SK-N-SH treated with all-trans-retinoic acid at 6 μM for 48 hours (cell line): ENCODE results near the gene PJA1.

Experiments
- ATAC-seq: fragments of 200-7000 bp; cut with Tn5 transposase; 3 replicates; pipeline ENCODE4 v1.9.1; 2020; ENCODE audit warnings: mild to moderate bottlenecking, moderate library complexity
- ARNTL ChIP-seq: fragments of 450-650 bp; formaldehyde crosslinking; IDR thresholded peaks from 2 replicates; pipeline ENCODE4 v1.5.0; 2020; ENCODE audit warnings: low read depth, mild to moderate bottlenecking, moderate library complexity, borderline replicate concordance
- BACH2 ChIP-seq: fragments of 250-450 bp; sonication (Bioruptor Pico); IDR thresholded peaks from 2 replicates; pipeline ENCODE4 v1.9.0; 2021; ENCODE audit warnings: mild to moderate bottlenecking, borderline replicate concordance
- CSDC2 ChIP-seq: fragments of 250-450 bp; sonication (Bioruptor Pico); IDR thresholded peaks from 2 replicates; pipeline ENCODE4 v1.5.0; 2020; ENCODE audit warnings: mild to moderate bottlenecking, moderate library complexity
- ESRRG ChIP-seq: fragments of 250-450 bp; sonication (Bioruptor Pico); IDR thresholded peaks from 2 replicates; pipeline ENCODE4 v1.6.1; 2021; ENCODE audit warnings: mild to moderate bottlenecking
- ISL1 ChIP-seq: fragments of 250-450 bp; sonication (Bioruptor Pico); IDR thresholded peaks from 2 replicates; pipeline ENCODE4 v2.1.2; 2022; ENCODE audit warnings: mild to moderate bottlenecking, moderate library complexity
- OSR1 ChIP-seq: fragments of 250-450 bp; sonication (Bioruptor Pico); IDR thresholded peaks from 2 replicates; pipeline ENCODE4 v1.8.0; 2022; ENCODE audit warnings: moderate library complexity, mild to moderate bottlenecking, inconsistent platforms
- PPARA ChIP-seq: fragments of 250-450 bp; sonication (Bioruptor Pico); IDR thresholded peaks from 2 replicates; pipeline ENCODE4 v1.5.0; 2020; ENCODE audit warnings: mild to moderate bottlenecking, borderline replicate concordance
- RARB ChIP-seq: fragments of 250-450 bp; sonication (Bioruptor Pico); IDR thresholded peaks from 2 replicates; pipeline ENCODE4 v1.8.0; 2021; ENCODE audit warnings: mild to moderate bottlenecking, moderate library complexity
- SNAI2 ChIP-seq: fragments of 250-450 bp; sonication (Bioruptor Pico); IDR thresholded peaks from 2 replicates; pipeline ENCODE4 v1.5.0; 2020; ENCODE audit warnings: mild to moderate bottlenecking, moderate library complexity
- TCF4 ChIP-seq: fragments of 250-450 bp; sonication (Bioruptor Pico); IDR thresholded peaks from 2 replicates; pipeline ENCODE4 v1.8.0; 2021; ENCODE audit warnings: mild to moderate bottlenecking, moderate library complexity, borderline replicate concordance
- TOX ChIP-seq: fragments of 250-450 bp; sonication (Bioruptor Pico); IDR thresholded peaks from 2 replicates; pipeline ENCODE4 v1.8.0; 2021; ENCODE audit warnings: mild to moderate bottlenecking, moderate library complexity, borderline replicate concordance
- ZC3H10 ChIP-seq: fragments of 250-450 bp; sonication (Bioruptor Pico); IDR thresholded peaks from 2 replicates; pipeline ENCODE4 v1.5.1; 2021; ENCODE audit warnings: mild to moderate bottlenecking, moderate library complexity
- ZFP3 ChIP-seq: fragments of 250-450 bp; sonication (Bioruptor Pico); IDR thresholded peaks from 2 replicates; pipeline ENCODE4 v1.5.0; 2020; ENCODE audit warnings: mild to moderate bottlenecking, moderate library complexity
- ZFP30 ChIP-seq: fragments of 450-650 bp; formaldehyde crosslinking; IDR thresholded peaks from 2 replicates; pipeline ENCODE4 v1.5.0; 2022; ENCODE audit warnings: mild to moderate bottlenecking, moderate library complexity
- ZNF565 ChIP-seq: fragments of 450-650 bp; formaldehyde crosslinking; conservative IDR thresholded peaks from 2 replicates; pipeline ENCODE4 v1.5.0; 2020; ENCODE audit warnings: low read depth, mild to moderate bottlenecking, moderate library complexity
- ZNF70 ChIP-seq: fragments of 450-650 bp; formaldehyde crosslinking; IDR thresholded peaks from 2 replicates; pipeline ENCODE4 v1.5.0; 2020; ENCODE audit warnings: mild to moderate bottlenecking, moderate library complexity
- ZNF8 ChIP-seq: fragments of 450-650 bp; formaldehyde crosslinking; IDR thresholded peaks from 2 replicates; pipeline ENCODE4 v1.5.0; 2020; ENCODE audit warnings: mild to moderate bottlenecking, moderate library complexity
- TF ChIP-seq, protein P1 (sequence below): fragments of 250-450 bp; sonication (Bioruptor Pico); IDR thresholded peaks from 2 replicates; pipeline ENCODE4 v1.5.1; 2020; ENCODE audit warnings: low read depth, mild to moderate bottlenecking, moderate library complexity
- TF ChIP-seq, protein P2 (sequence below): fragments of 250-450 bp; sonication (Bioruptor Pico); IDR thresholded peaks from 2 replicates; pipeline ENCODE4 v1.8.0; 2020; ENCODE audit warnings: mild to moderate bottlenecking, moderate library complexity, borderline replicate concordance
- TF ChIP-seq, protein P3 (sequence below): fragments of 250-450 bp; sonication (Bioruptor Pico); IDR thresholded peaks from 2 replicates; pipeline ENCODE4 v1.8.0; 2021; ENCODE audit warnings: low read depth, mild to moderate bottlenecking, moderate library complexity, borderline replicate concordance
- TF ChIP-seq, protein P4 (sequence below): fragments of 250-450 bp; sonication (Bioruptor Pico); IDR thresholded peaks from 2 replicates; pipeline ENCODE4 v1.5.0; 2020; ENCODE audit warnings: mild to moderate bottlenecking, moderate library complexity

The PJA1 gene

DNA sequence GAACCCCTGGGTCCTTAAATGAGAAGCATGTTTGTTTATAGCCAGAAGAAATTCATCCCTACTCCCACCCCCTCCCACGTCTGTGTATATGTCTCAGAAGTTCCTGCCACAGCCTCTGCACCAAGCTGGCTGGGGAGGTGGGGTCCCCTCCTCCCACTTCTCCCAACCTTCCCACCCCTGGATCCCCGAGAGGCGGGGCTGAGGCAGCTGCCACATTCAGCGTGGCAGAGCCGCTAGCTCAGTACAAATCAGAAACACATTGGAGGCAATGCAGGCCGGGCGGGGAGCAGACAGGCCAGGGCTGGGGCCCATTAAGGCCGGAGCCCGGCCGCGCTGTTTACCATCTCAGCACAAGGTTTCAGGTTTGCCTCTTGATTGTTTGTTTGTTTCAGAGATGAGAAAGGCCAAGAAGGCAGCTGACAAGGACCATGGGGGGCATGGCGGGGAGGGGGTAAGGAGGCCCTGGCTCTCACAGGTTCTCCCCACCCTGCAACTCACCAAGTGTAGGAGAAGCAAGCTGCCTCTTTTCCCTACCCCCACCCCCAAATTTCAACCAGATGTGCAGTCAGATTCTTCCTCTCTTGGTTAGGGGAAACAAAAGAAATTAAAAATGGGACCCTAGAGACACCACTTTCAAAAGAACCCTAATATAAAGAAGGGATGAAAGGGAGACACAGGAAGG is 22.3 kb downstream of the PJA1 start (continued):
- no peak for TF ChIP-seq PPARA (CRISPR knock-in tag)

DNA sequence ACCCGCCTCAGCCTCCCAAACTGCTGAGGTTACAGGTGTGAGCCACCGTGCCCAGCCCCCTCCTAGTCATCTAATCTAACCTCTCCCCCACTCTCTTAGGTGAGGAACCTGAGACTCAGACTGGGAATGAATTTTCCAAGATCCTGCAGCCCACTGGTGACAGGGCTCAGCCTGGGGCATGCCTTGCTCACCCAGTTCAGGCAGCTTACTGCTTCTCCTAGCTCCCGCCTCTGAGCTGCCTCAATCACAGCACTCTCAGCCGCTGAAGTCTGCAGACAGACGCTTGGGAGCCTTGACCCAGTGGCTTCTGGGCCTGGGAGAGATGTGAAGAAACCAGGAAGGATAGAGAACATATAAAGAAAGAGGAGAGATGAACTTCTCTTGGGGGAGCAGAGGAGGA is 24.4 kb downstream of the PJA1 start:
- no peak for TF ChIP-seq ZFP30 (CRISPR knock-in tag)
- TF ChIP-seq, protein P1, sequence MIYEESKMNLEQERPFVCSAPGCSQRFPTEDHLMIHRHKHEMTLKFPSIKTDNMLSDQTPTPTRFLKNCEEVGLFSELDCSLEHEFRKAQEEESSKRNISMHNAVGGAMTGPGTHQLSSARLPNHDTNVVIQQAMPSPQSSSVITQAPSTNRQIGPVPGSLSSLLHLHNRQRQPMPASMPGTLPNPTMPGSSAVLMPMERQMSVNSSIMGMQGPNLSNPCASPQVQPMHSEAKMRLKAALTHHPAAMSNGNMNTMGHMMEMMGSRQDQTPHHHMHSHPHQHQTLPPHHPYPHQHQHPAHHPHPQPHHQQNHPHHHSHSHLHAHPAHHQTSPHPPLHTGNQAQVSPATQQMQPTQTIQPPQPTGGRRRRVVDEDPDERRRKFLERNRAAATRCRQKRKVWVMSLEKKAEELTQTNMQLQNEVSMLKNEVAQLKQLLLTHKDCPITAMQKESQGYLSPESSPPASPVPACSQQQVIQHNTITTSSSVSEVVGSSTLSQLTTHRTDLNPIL = no peak
- TF ChIP-seq, protein P2, sequence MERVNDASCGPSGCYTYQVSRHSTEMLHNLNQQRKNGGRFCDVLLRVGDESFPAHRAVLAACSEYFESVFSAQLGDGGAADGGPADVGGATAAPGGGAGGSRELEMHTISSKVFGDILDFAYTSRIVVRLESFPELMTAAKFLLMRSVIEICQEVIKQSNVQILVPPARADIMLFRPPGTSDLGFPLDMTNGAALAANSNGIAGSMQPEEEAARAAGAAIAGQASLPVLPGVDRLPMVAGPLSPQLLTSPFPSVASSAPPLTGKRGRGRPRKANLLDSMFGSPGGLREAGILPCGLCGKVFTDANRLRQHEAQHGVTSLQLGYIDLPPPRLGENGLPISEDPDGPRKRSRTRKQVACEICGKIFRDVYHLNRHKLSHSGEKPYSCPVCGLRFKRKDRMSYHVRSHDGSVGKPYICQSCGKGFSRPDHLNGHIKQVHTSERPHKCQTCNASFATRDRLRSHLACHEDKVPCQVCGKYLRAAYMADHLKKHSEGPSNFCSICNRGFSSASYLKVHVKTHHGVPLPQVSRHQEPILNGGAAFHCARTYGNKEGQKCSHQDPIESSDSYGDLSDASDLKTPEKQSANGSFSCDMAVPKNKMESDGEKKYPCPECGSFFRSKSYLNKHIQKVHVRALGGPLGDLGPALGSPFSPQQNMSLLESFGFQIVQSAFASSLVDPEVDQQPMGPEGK (CRISPR knock-in tag) = no peak
- TF ChIP-seq ARNTL (CRISPR knock-in tag) = no peak
- TF ChIP-seq ZNF565 (CRISPR knock-in tag) = no peak
- no peak for TF ChIP-seq TOX (CRISPR knock-in tag)
- no peak for TF ChIP-seq BACH2 (CRISPR knock-in tag)
- no peak for TF ChIP-seq ZC3H10
- no peak for TF ChIP-seq ZNF70 (CRISPR knock-in tag)
- TF ChIP-seq TCF4 = no peak
- no peak for TF ChIP-seq RARB (CRISPR knock-in tag)
- TF ChIP-seq, protein P3, sequence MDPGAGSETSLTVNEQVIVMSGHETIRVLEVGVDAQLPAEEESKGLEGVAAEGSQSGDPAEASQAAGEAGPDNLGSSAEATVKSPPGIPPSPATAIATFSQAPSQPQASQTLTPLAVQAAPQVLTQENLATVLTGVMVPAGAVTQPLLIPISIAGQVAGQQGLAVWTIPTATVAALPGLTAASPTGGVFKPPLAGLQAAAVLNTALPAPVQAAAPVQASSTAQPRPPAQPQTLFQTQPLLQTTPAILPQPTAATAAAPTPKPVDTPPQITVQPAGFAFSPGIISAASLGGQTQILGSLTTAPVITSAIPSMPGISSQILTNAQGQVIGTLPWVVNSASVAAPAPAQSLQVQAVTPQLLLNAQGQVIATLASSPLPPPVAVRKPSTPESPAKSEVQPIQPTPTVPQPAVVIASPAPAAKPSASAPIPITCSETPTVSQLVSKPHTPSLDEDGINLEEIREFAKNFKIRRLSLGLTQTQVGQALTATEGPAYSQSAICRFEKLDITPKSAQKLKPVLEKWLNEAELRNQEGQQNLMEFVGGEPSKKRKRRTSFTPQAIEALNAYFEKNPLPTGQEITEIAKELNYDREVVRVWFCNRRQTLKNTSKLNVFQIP = no peak
- TF ChIP-seq, protein P4, sequence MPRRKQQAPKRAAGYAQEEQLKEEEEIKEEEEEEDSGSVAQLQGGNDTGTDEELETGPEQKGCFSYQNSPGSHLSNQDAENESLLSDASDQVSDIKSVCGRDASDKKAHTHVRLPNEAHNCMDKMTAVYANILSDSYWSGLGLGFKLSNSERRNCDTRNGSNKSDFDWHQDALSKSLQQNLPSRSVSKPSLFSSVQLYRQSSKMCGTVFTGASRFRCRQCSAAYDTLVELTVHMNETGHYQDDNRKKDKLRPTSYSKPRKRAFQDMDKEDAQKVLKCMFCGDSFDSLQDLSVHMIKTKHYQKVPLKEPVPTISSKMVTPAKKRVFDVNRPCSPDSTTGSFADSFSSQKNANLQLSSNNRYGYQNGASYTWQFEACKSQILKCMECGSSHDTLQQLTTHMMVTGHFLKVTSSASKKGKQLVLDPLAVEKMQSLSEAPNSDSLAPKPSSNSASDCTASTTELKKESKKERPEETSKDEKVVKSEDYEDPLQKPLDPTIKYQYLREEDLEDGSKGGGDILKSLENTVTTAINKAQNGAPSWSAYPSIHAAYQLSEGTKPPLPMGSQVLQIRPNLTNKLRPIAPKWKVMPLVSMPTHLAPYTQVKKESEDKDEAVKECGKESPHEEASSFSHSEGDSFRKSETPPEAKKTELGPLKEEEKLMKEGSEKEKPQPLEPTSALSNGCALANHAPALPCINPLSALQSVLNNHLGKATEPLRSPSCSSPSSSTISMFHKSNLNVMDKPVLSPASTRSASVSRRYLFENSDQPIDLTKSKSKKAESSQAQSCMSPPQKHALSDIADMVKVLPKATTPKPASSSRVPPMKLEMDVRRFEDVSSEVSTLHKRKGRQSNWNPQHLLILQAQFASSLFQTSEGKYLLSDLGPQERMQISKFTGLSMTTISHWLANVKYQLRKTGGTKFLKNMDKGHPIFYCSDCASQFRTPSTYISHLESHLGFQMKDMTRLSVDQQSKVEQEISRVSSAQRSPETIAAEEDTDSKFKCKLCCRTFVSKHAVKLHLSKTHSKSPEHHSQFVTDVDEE = no peak
- TF ChIP-seq OSR1 = no peak
- TF ChIP-seq ZNF8 (CRISPR knock-in tag) = no peak
- TF ChIP-seq, all 23 proteins: peak for 0
- ATAC-seq = no peak

DNA sequence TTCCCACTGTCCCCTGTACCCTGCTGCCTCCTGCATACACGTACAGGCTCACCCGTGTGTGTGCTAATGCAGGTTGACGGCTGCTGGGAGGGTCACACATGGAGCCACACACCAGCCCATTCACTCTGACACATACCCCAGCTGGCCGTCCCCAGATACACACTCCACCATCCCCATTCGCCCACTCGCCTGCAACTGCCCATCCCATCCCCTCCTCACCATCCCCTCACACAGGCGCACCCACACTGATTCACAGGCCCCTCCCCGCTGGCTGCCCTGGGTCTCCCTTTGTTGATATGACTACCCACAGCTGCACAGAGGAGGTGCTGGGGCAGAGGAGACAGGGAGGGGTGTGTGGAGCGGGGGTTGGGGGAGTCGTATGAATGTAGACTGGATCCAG is 25.7 kb downstream of the PJA1 start:
- ATAC-seq = peak; percentile 33; the same call in 1 of the 3 replicates
- TF ChIP-seq SNAI2 (CRISPR knock-in tag) = no peak
- no peak for TF ChIP-seq ZFP3
- no peak for TF ChIP-seq ZNF70 (CRISPR knock-in tag)
- no peak for TF ChIP-seq ESRRG
- TF ChIP-seq PPARA (CRISPR knock-in tag) = no peak
- TF ChIP-seq ARNTL (CRISPR knock-in tag) = no peak

DNA sequence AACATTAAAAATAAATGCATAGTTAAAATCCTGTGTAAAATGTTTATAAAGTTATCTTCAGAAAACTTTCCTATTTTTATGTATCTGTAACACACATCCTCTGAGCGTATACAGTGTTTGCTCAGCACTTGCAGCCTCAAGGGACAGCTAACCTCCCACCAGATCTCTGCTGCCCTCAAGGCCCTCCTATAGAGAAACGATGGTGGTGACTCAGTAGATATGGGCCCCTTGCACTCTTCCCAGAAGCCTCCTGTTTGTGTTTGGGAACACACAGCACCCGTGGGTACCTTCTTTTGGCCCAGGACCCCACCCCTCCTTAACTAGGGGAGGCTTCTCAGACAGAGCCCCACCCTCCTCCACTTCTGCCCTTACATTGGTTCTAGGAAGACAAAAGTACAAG is 26.7 kb downstream of the PJA1 start:
- no peak for ATAC-seq
- TF ChIP-seq SNAI2 (CRISPR knock-in tag) = no peak
- TF ChIP-seq ESRRG = no peak
- no peak for TF ChIP-seq OSR1
- no peak for TF ChIP-seq TOX (CRISPR knock-in tag)
- no peak for TF ChIP-seq TCF4
- TF ChIP-seq ZNF70 (CRISPR knock-in tag) = no peak
- no peak for TF ChIP-seq BACH2 (CRISPR knock-in tag)
- TF ChIP-seq, protein P4 = no peak
- TF ChIP-seq, protein P2 (CRISPR knock-in tag) = no peak
- no peak for TF ChIP-seq PPARA (CRISPR knock-in tag)
- no peak for TF ChIP-seq ISL1 (CRISPR knock-in tag)
- no peak for TF ChIP-seq CSDC2
